Measurements from ENCODE around the gene PSME3IP1. TPM values are rescaled to one million over a fixed set of nuclear protein-coding genes. Genes with fewer than 3 reads are reported as not detected.
"Not testable (repeated sequence)": the region's sequence is repeated elsewhere in the genome, so short reads cannot be mapped to it uniquely, and the experiment has no call there.

Gene PSME3IP1
- total RNA-seq, 1 experiment from 2014 or later = 164 TPM

DNA sequence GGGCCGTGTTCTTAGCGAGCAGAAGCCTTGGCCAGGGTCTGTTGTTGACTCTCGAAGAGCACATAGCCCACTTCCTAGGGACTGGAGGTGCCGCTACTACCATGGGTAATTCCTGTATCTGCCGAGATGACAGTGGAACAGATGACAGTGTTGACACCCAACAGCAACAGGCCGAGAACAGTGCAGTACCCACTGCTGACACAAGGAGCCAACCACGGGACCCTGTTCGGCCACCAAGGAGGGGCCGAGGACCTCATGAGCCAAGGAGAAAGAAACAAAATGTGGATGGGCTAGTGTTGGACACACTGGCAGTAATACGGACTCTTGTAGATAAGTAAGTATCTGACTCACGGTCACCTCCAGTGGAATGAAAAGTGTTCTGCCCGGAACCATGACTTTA is 18.8 kb upstream of the PSME3IP1 start:
- Histone ChIP-seq H3K4me3 (no peak overlapping the region), H3K9me3 (no peaks in the 10 kb centered on the region), H3K27me3 (no peaks in the 10 kb centered on the region), H3K36me3 (peaks cover 52% of the 10 kb centered on the region)
- no peak for DNase-seq

GRCh38 chr16:57203451-57203850 is 17.6 kb upstream of the PSME3IP1 start:
- DNase-seq = no peak
- H3K36me3 ChIP-seq = peaks cover 40% of the 10 kb centered on the region

GRCh38 chr16:57202095-57202886 is 16.5 kb upstream of the PSME3IP1 start:
- H3K36me3 ChIP-seq = peaks cover 39% of the 10 kb centered on the region
- H3K4me3 ChIP-seq = no peak overlapping the region
- DNase-seq = no peak
- no peaks in the 10 kb centered on the region for H3K9me3 ChIP-seq
- H3K27me3 ChIP-seq = no peaks in the 10 kb centered on the region

More at GRCh38 chr16:57203451-57203850, 17.6 kb upstream of the PSME3IP1 start:
- Histone ChIP-seq H3K9me3 (no peaks in the 10 kb centered on the region), H3K27me3 (no peaks in the 10 kb centered on the region), H3K4me3 (no peak overlapping the region)

DNA sequence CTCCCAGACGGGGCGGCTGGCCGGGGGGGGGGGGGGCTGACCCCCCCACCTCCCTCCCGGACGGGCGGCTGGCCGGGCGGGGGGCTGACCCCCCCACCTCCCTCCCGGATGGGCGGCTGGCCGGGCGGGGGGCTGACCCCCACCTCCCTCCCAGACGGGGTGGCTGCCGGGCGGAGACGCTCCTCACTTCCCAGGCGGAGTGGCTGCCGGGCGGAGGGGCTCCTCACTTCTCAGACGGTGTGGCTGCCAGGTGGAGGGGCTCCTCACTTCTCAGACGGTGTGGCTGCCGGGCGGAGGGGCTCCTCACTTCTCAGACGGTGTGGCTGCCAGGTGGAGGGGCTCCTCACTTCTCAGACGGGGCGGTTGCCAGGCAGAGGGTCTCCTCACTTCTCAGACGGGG is 15.1 kb upstream of the PSME3IP1 start:
- H3K9me3 ChIP-seq, H3K4me3 ChIP-seq, DNase-seq, H3K27me3 ChIP-seq: not testable (repeated sequence)
- H3K36me3 ChIP-seq = peaks cover 30% of the 10 kb centered on the region

DNA sequence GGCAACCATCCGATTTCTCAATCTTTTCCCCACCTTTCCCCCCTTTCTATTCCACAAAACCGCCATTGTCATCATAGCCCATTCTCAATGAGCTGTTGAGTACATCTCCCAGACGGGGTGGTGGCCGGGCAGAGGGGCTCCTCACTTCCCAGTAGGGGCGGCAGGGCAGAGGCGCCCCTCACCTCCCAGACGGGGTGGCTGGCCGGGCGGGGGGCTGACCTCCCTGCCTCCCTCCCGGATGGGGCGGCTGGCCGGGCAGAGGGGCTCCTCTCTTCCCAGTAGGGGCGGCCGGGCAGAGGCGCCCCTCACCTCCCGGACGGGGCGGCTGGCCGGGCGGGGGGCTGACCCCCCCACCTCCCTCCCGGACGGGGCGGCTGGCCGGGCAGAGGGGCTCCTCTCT is 14.5 kb upstream of the PSME3IP1 start:
- not testable (repeated sequence) for DNase-seq, H3K9me3 ChIP-seq, H3K4me3 ChIP-seq, H3K27me3 ChIP-seq
- peaks cover 24% of the 10 kb centered on the region for H3K36me3 ChIP-seq

DNA sequence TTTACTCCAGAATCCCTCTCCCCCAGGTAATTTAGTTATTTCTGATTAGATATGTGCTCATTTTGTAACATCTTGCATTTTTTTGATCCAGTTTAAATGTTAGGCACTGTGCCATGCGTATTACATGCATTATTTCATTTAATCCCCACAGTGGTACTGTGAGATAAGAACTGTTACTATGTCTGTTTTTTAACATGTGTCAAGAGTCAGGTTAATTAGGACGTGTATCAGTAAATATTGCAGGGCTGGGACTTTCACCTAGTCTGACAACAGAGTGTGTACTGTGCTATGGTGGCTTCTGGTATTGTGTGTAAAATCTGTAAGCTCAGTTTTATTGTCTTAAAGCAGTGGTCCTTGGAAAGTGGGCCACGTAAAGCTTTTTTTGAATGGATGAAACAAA is 10.9 kb upstream of the PSME3IP1 start:
- H3K36me3 ChIP-seq = peaks cover 12% of the 10 kb centered on the region
- H3K9me3 ChIP-seq = no peaks in the 10 kb centered on the region
- H3K4me3 ChIP-seq = no peak overlapping the region
- DNase-seq = no peak
- H3K27me3 ChIP-seq = no peaks in the 10 kb centered on the region

- DNase-seq = no peak
- no peak overlapping the region for H3K4me3 ChIP-seq
- H3K9me3 ChIP-seq = no peaks in the 10 kb centered on the region
- H3K27me3 ChIP-seq = no peaks in the 10 kb centered on the region
- H3K36me3 ChIP-seq = peaks cover 12% of the 10 kb centered on the region
Observed at GRCh38 chr16:57196286-57196685, 10.4 kb upstream of the PSME3IP1 start.

- H3K9me3 ChIP-seq = no peaks in the 10 kb centered on the region
- peak overlapping the region; percentile 14 for H3K4me3 ChIP-seq
- DNase-seq = peak; percentile 64
- H3K36me3 ChIP-seq = peaks cover 12% of the 10 kb centered on the region
- H3K27me3 ChIP-seq = no peaks in the 10 kb centered on the region
Observed at GRCh38 chr16:57194512-57194911, 8.7 kb upstream of the PSME3IP1 start.

GRCh38 chr16:57192720-57193486 is 7.1 kb upstream of the PSME3IP1 start:
- no peak overlapping the region for H3K4me3 ChIP-seq
- H3K9me3 ChIP-seq = no peaks in the 10 kb centered on the region
- no peaks in the 10 kb centered on the region for H3K27me3 ChIP-seq
- peaks cover 11% of the 10 kb centered on the region for H3K36me3 ChIP-seq
- no peak for DNase-seq

DNA sequence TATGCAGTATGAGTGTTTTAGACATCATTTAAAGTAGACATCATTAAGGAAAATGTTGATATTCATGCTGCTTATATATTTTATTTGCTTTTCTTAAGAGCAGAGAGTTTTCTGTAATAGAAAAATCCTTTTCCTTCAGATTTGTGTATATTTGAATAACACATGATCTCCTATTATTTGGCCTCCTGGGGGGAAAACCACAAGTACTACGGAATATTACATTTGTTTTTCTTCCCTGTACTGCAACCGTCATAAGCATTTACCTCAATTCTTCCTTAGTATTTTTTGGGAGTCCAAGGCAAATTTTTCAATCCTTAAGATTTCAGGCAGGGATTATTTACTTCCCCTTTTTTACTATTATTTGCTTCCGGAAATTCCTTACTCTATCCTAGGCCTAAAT is 6.3 kb upstream of the PSME3IP1 start:
- no peaks in the 10 kb centered on the region for H3K9me3 ChIP-seq
- no peak overlapping the region for H3K4me3 ChIP-seq
- H3K27me3 ChIP-seq = no peaks in the 10 kb centered on the region
- peaks cover 4% of the 10 kb centered on the region; the same call in 1 of the 2 replicates for H3K36me3 ChIP-seq
- DNase-seq = no peak

DNA sequence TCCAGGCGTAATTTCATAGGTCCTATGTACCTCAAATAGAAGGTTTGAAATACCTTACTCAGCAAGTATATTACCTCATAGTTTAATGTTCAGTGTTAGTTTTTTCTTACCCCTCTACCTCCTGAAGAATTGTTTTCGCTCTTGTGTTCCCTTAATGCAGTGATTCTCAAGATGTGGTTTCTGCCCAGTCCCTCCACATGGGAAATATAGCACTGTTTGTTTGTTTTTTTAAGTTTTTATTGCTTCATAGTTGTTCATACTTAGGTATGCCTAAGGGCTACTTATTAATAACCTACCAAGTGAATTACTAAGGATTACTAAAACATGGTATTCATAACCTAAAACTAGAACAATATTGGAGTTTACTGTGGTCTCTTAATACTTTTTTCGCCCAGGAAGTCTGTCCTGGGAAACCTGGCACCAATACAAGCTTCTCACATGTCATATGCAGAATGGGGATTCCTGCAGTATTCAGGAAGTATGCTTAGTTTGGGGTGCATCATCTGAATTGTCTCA is 5.3 kb upstream of the PSME3IP1 start:
- no peaks in the 10 kb centered on the region for H3K27me3 ChIP-seq
- H3K36me3 ChIP-seq = peaks cover 2% of the 10 kb centered on the region; the same call in 1 of the 2 replicates
- DNase-seq = peak; percentile 53

GRCh38 chr16:57190136-57190535 is 4.3 kb upstream of the PSME3IP1 start:
- Histone ChIP-seq H3K27me3 (no peaks in the 10 kb centered on the region), H3K36me3 (peaks cover 5% of the 10 kb centered on the region; the same call in 1 of the 2 replicates), H3K9me3 (no peaks in the 10 kb centered on the region), H3K4me3 (no peak overlapping the region)
- no peak for DNase-seq

More for the DNA sequence above, 5.3 kb upstream of the PSME3IP1 start:
- no peak overlapping the region for H3K4me3 ChIP-seq
- H3K9me3 ChIP-seq = no peaks in the 10 kb centered on the region

GRCh38 chr16:57189527-57189926 is 3.7 kb upstream of the PSME3IP1 start:
- not testable (repeated sequence) for H3K27me3 ChIP-seq, H3K36me3 ChIP-seq, H3K4me3 ChIP-seq, H3K9me3 ChIP-seq, DNase-seq

DNA sequence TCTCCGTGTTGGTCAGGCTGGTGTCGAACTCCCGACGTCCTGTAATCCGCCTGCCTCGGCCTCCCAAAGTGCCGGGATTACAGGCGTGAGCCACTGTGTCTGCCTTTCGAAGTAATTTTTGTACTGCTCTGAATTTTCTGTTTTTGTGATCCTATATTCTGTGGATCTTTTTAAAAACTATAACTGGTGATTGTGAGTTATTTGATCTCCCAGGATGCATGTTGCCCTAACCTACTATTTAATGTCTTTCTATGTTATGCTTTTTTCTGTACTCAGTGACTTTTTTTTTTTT is 2.8 kb upstream of the PSME3IP1 start:
- peaks cover 11% of the 10 kb centered on the region for H3K36me3 ChIP-seq
- H3K9me3 ChIP-seq = peaks cover 13% of the 10 kb centered on the region
- DNase-seq = no peak
- H3K4me3 ChIP-seq = peak overlapping the region; percentile 97
- no peaks in the 10 kb centered on the region for H3K27me3 ChIP-seq

GRCh38 chr16:57187902-57188710 is 2.3 kb upstream of the PSME3IP1 start:
- H3K9me3 ChIP-seq = peaks cover 15% of the 10 kb centered on the region
- H3K27me3 ChIP-seq, DNase-seq: not testable (repeated sequence)
- peaks cover 10% of the 10 kb centered on the region for H3K36me3 ChIP-seq
- peak overlapping the region; percentile 97 for H3K4me3 ChIP-seq

GRCh38 chr16:57186872-57187854 is 1.3 kb upstream of the PSME3IP1 start:
- Histone ChIP-seq H3K36me3 (peaks cover 11% of the 10 kb centered on the region), H3K27me3 (no peaks in the 10 kb centered on the region), H3K9me3 (peaks cover 15% of the 10 kb centered on the region), H3K4me3 (peak overlapping the region; percentile 97)
- DNase-seq = peak; percentile 52

Measured in MG63 (cell line).